SK-N-SH (cell line): Measurements from ENCODE around the gene RIMS4. TPM values are rescaled to one million over a fixed set of nuclear protein-coding genes. Genes with fewer than 3 reads are reported as not detected.

Experiments
- CTCF ChIA-PET: fragments of 300-600, 350-600 bp; formaldehyde crosslinking; extraction: SDS; loops from one replicate; lab custom pipeline; 2021; lab: Yijun Ruan, JAX
- POLR2A ChIA-PET: fragments of 350-600 bp; sonication (Branson Sonifier 250); formaldehyde crosslinking; extraction: SDS; loops from one replicate; lab custom pipeline; 2020; ENCODE audit warnings: antibody characterized with exemption, inconsistent platforms; lab: Yijun Ruan, JAX
- DNase-seq: peaks from one replicate; pipeline ENCODE4 v3.0.0; 2012
- H2AFZ ChIP-seq: fragments of 200-600 bp; sonication (generic); 2 replicates; pipeline ENCODE4 v1.8.1; 2016; ENCODE audit warnings: antibody characterized with exemption, mild to moderate bottlenecking, low read depth
- H3F3A ChIP-seq: fragments of 200-600 bp; sonication (generic); replicated peaks from 2 replicates; pipeline ENCODE3; 2016; ENCODE audit warnings: antibody characterized with exemption, mild to moderate bottlenecking; ENCODE audit not compliant: insufficient read depth
- H3K27ac ChIP-seq, 2 experiments: fragments of 200-500 bp in 1 of 2; fragments of 200-600 bp in 1 of 2; sonication (Bioruptor generic) in 1 of 2; sonication (generic), shearing (Covaris generic) in 1 of 2; 2 replicates each; pipeline versions ENCODE4 v1.5.1 to v1.6.1; 2014 to 2016; ENCODE audit warnings: low read depth in 2 of 2, inconsistent platforms in 1 of 2, low read length in 1 of 2, mild to moderate bottlenecking in 1 of 2, mixed read lengths in 1 of 2
- H3K27me3 ChIP-seq: fragments of 200-600 bp; sonication (generic), shearing (Covaris generic); 2 replicates; pipeline ENCODE4 v1.6.1; 2016; ENCODE audit warnings: mixed run types; ENCODE audit not compliant: insufficient read depth
- H3K36me3 ChIP-seq, 2 experiments: fragments of 200-500 bp in 1 of 2; fragments of 200-600 bp in 1 of 2; sonication (Bioruptor generic) in 1 of 2; sonication (generic) in 1 of 2; replicated peaks in 1 of 2; 2 replicates each; pipeline versions ENCODE3 to v1.5.1; 2014 to 2016; ENCODE audit warnings: low read length in 1 of 2, mild to moderate bottlenecking in 1 of 2; ENCODE audit not compliant: insufficient read depth in 2 of 2, control insufficient read depth in 1 of 2
- H3K4me1 ChIP-seq, 2 experiments: fragments of 200-500 bp in 1 of 2; fragments of 200-600 bp in 1 of 2; sonication (Bioruptor generic) in 1 of 2; sonication (generic), shearing (Covaris generic) in 1 of 2; 2 replicates each; pipeline versions ENCODE4 v1.5.1 to v1.6.1; 2014 to 2016; ENCODE audit warnings: low read depth in 1 of 2, low read length in 1 of 2, mixed run types in 1 of 2; ENCODE audit not compliant: insufficient read depth in 2 of 2, control insufficient read depth in 1 of 2
- H3K4me2 ChIP-seq: fragments of 200-600 bp; sonication (generic), shearing (Covaris generic); 2 replicates; pipeline ENCODE4 v1.6.1; 2017; ENCODE audit warnings: mixed run types
- H3K4me3 ChIP-seq, 2 experiments: fragments of 200-500 bp in 1 of 2; fragments of 200-600 bp in 1 of 2; sonication (Bioruptor generic) in 1 of 2; sonication (generic), shearing (Covaris generic) in 1 of 2; 2 replicates each; pipeline versions ENCODE4 v1.5.1 to v1.8.1; 2014 to 2016; ENCODE audit warnings: low read depth in 2 of 2, inconsistent platforms in 1 of 2, low read length in 1 of 2, mild to moderate bottlenecking in 1 of 2, mixed read lengths in 1 of 2, moderate library complexity in 1 of 2
- H3K79me2 ChIP-seq: fragments of 200-600 bp; sonication (generic); 2 replicates; pipeline ENCODE4 v1.8.1; 2017; ENCODE audit warnings: mild to moderate bottlenecking; ENCODE audit not compliant: insufficient read depth
- H3K9ac ChIP-seq: fragments of 200-600 bp; sonication (generic); 2 replicates; pipeline ENCODE4 v1.6.1; 2017; ENCODE audit warnings: mixed run types
- H3K9me2 ChIP-seq: fragments of 200-600 bp; sonication (generic); 2 replicates; pipeline ENCODE4 v1.6.1; 2017; ENCODE audit warnings: mixed run types
- H3K9me3 ChIP-seq: fragments of 200-600 bp; sonication (generic); 2 replicates; pipeline ENCODE4 v1.6.1; 2017; ENCODE audit warnings: mixed run types, mild to moderate bottlenecking, moderate library complexity
- H4K20me1 ChIP-seq: fragments of 200-600 bp; sonication (generic); 2 replicates; pipeline ENCODE4 v1.6.1; 2017; ENCODE audit warnings: mild to moderate bottlenecking, mixed run types; ENCODE audit not compliant: insufficient read depth
- CHD2 ChIP-seq: fragments of 150-350 bp; IDR thresholded peaks from 2 replicates; pipeline ENCODE4 v1.6.1; 2018; ENCODE audit warnings: low read length; ENCODE audit not compliant: partially characterized antibody
- CTCF ChIP-seq: fragments of 200-600 bp; sonication (generic); IDR thresholded peaks from 2 replicates; pipeline ENCODE4 v1.6.1; 2017; ENCODE audit warnings: antibody characterized with exemption, mild to moderate bottlenecking, moderate library complexity
- ELF1 ChIP-seq: IDR thresholded peaks from 2 replicates; pipeline ENCODE4 v1.4.0; 2012
- FOSL2 ChIP-seq: IDR thresholded peaks from 2 replicates; pipeline ENCODE4 v1.4.0; 2012; ENCODE audit warnings: low read depth, mild to moderate bottlenecking, moderate library complexity, borderline replicate concordance
- FOXJ3 ChIP-seq: sonication (generic); formaldehyde crosslinking; IDR thresholded peaks from 2 replicates; pipeline ENCODE4 v1.5.1; 2020; ENCODE audit warnings: mild to moderate bottlenecking, missing genetic modification reagents
- FOXM1 ChIP-seq: IDR thresholded peaks from 2 replicates; pipeline ENCODE4 v1.4.0; 2012; ENCODE audit warnings: low read depth, mild to moderate bottlenecking
- GATA2 ChIP-seq: sonication (generic); formaldehyde crosslinking; IDR thresholded peaks from 2 replicates; pipeline ENCODE4 v1.5.0; 2020; ENCODE audit warnings: mild to moderate bottlenecking, missing genetic modification reagents
- MAX ChIP-seq: IDR thresholded peaks from 2 replicates; pipeline ENCODE4 v1.4.0; 2012; ENCODE audit warnings: low read depth
- NFIC ChIP-seq: IDR thresholded peaks from 2 replicates; pipeline ENCODE4 v1.4.0; 2012; ENCODE audit warnings: borderline replicate concordance
- PBX3 ChIP-seq: IDR thresholded peaks from 2 replicates; pipeline ENCODE4; 2012
- POLR2AphosphoS5 ChIP-seq: IDR thresholded peaks from 2 replicates; pipeline ENCODE4 v1.6.1; 2012; ENCODE audit warnings: low read depth, low read length
- RCOR1 ChIP-seq: fragments of 150-350 bp; IDR thresholded peaks from 2 replicates; pipeline ENCODE4 v1.6.1; 2017; ENCODE audit warnings: antibody characterized with exemption, low read length
- RFX5 ChIP-seq: IDR thresholded peaks from 2 replicates; pipeline ENCODE4 v1.6.1; 2012; ENCODE audit warnings: mild to moderate bottlenecking, improper control_type of control experiment, low read length
- RXRA ChIP-seq: IDR thresholded peaks from 2 replicates; pipeline ENCODE4 v1.4.0; 2012; ENCODE audit warnings: low read depth, mild to moderate bottlenecking, borderline replicate concordance
- TEAD4 ChIP-seq: IDR thresholded peaks from 2 replicates; pipeline ENCODE4 v1.4.0; 2012; ENCODE audit warnings: mild to moderate bottlenecking, borderline replicate concordance; ENCODE audit not compliant: insufficient read depth
- USF1 ChIP-seq: IDR thresholded peaks from 2 replicates; pipeline ENCODE4 v1.4.0; 2012; ENCODE audit warnings: low read depth, borderline replicate concordance
- WGBS: methylation state at CpG from one replicate; pipeline ENCODE4 v1.1.6; 2017; ENCODE audit warnings: low lambda C conversion rate; 5-methylcytosine and 5-hydroxymethylcytosine counted together
- polyA plus RNA-seq, 3 experiments: library from polyadenylated mRNA; depleted of rRNA; stranded (reverse); fragments of >200 nt; gene quantifications; 2 replicates each; pipeline ENCODE4 v1.2.3, GENCODE V29; 2012

Gene RIMS4
- polyA plus RNA-seq, 1 of the 3 experiments (the other 2 are of a cell fraction) = 0.13 TPM

- H3K36me3 ChIP-seq = no peaks in the 10 kb centered on the region
- H4K20me1 ChIP-seq = no peaks in the 10 kb centered on the region
- H3K4me2 ChIP-seq = peak overlapping the region; percentile 80
- peaks cover 6 to 37% of the 10 kb centered on the region in 2 experiments; a peak in 3 of 4 replicates for H3K4me1 ChIP-seq
- POLR2A ChIA-PET = interaction anchor here (1.3 to 2.1 kb wide), 2 partner anchors 39 to 139 kb away, joined by 4 to 5 read pairs; partner anchors contain the start of gene YWHAB
- no peak overlapping the region for H3K9ac ChIP-seq
- 0 out of 2 replicates have a peak overlapping the region, but pooled peaks have one; percentile 59 for H2AFZ ChIP-seq
- peak overlapping the region; percentile 45 to 49 for H3K4me3 ChIP-seq
- H3K27me3 ChIP-seq = peaks cover 12% of the 10 kb centered on the region
- DNase-seq = peak; percentile 79
- H3F3A ChIP-seq = peaks cover 11% of the 10 kb centered on the region
- WGBS = 14% methylated on average over 12 of the region's 12 CpGs
- no peaks in the 10 kb centered on the region for H3K79me2 ChIP-seq
- H3K27ac ChIP-seq = peak overlapping the region in 1 of 2 experiments; percentile 82; a peak in 2 of 4 replicates
- CTCF ChIA-PET = interaction anchor here (0.6 to 5.2 kb wide), 34 partner anchors 8 to 265 kb away, joined by 3 to 110 read pairs (median 5); partner anchors contain the start of gene RIMS4
- TF ChIP-seq NFIC (no peak), TEAD4 (no peak), RXRA (no peak), PBX3 (no peak), GATA2 (0 out of 2 replicates have a peak, but pooled peaks have one; percentile 20), ELF1 (no peak), MAX (no peak)
- no peaks in the 10 kb centered on the region for H3K9me2 ChIP-seq
- H3K9me3 ChIP-seq = no peaks in the 10 kb centered on the region
These were observed 63.8 kb downstream of the RIMS4 start for GRCh38 chr20:44746367-44747165.

- DNase-seq = peak; percentile 71
- CTCF ChIA-PET = interaction anchor here (0.7 to 5.2 kb wide), 10 partner anchors 14 to 266 kb away, joined by 3 to 110 read pairs (median 8); no protein-coding TSS in a partner anchor
- no peaks in the 10 kb centered on the region for H3K9me2 ChIP-seq
- WGBS = 43% methylated on average over 11 of the region's 81 CpGs
- no peaks in the 10 kb centered on the region for H3K79me2 ChIP-seq
- POLR2A ChIA-PET = no interaction called here
- H3K4me2 ChIP-seq = peak within 1 kb of the TSS; percentile 80
- H2AFZ ChIP-seq = 0 out of 2 replicates have a peak within 1 kb of the TSS, but pooled peaks have one; percentile 59
- peak within 1 kb of the TSS in 1 of 2 experiments; percentile 82; a peak in 1 of 4 replicates for H3K27ac ChIP-seq
- no peaks in the 10 kb centered on the region for H3K36me3 ChIP-seq
- H3K27me3 ChIP-seq = peaks cover 19% of the 10 kb centered on the region
- H3F3A ChIP-seq = peaks cover 11% of the 10 kb centered on the region
- no peaks in the 10 kb centered on the region for H3K9me3 ChIP-seq
- H3K4me3 ChIP-seq = peak within 1 kb of the TSS; percentile 45 to 49
- H4K20me1 ChIP-seq = no peaks in the 10 kb centered on the region
- peaks cover 6 to 37% of the 10 kb centered on the region in 2 experiments; a peak in 3 of 4 replicates for H3K4me1 ChIP-seq
- no peak for TF ChIP-seq POLR2AphosphoS5
- no peak for TF ChIP-seq CHD2
- TF ChIP-seq RFX5 = no peak
- TF ChIP-seq USF1 = no peak
- TF ChIP-seq CTCF = no peak
- TF ChIP-seq RCOR1 = no peak
- no peak for TF ChIP-seq RXRA
- TF ChIP-seq FOSL2 = no peak
- TF ChIP-seq FOXM1 = no peak
- TF ChIP-seq ELF1 = no peak
- no peak for TF ChIP-seq FOXJ3
- H3K9ac ChIP-seq = no peak within 1 kb of the TSS
These were observed 64.6 kb downstream of the RIMS4 start, which contains the start of gene KCNK15 for GRCh38 chr20:44745598-44746366. TSS of gene KCNK15 (plus strand) at chr20:44745865. CDS start at chr20:44745911, 46 bp downstream.
